Fibroblast of villous mesenchyme (primary cell): ENCODE results near the gene FSIP2. TPM values are rescaled to one million over a fixed set of nuclear protein-coding genes. Genes with fewer than 3 reads are reported as not detected.

Experiments used
- DNase-seq: peaks from one replicate; pipeline ENCODE4 v3.0.0-alpha.2; 2010; ENCODE audit warnings: low read depth
- H3K4me3 ChIP-seq: 2 replicates; pipeline ENCODE4 v1.5.1; 2011; ENCODE audit warnings: low read depth, mild to moderate bottlenecking, low read length
- CTCF ChIP-seq: IDR thresholded peaks from 2 replicates; pipeline ENCODE4 v1.5.1; 2012; ENCODE audit warnings: low read depth, mild to moderate bottlenecking, low read length; ENCODE audit not compliant: insufficient read depth
- total RNA-seq: library from RNA; depleted of rRNA; stranded (reverse); fragments of >200 nt; gene quantifications from 2 replicates; pipeline ENCODE4 v1.2.3, GENCODE V29; 2012

FSIP2 gene
- under 0.01 and 0.86 TPM in 2 replicates for total RNA-seq

GRCh38 chr2:185738679-185739472 is at the start of gene FSIP2:
FSIP2 (plus strand) TSS chr2:185738804; CDS start chr2:185738895, 91 bp downstream.
- peak; percentile 61 for DNase-seq
- peak; percentile 82 for TF ChIP-seq CTCF
- H3K4me3 ChIP-seq: peak within 1 kb of the TSS; percentile 56

GRCh38 chr2:185689906-185690539 is 48.6 kb upstream of the FSIP2 start:
- no peak overlapping the region for H3K4me3 ChIP-seq
- DNase-seq: no peak
- TF ChIP-seq CTCF: no peak

- DNase-seq: no peak
- TF ChIP-seq CTCF: no peak
- H3K4me3 ChIP-seq: no peak overlapping the region
Observed at GRCh38 chr2:185695711-185696235, 42.8 kb upstream of the FSIP2 start.

- DNase-seq: no peak
- no peak for TF ChIP-seq CTCF
- no peak overlapping the region for H3K4me3 ChIP-seq
Observed at GRCh38 chr2:185700883-185701282, 37.7 kb upstream of the FSIP2 start.

- no peak for DNase-seq
- H3K4me3 ChIP-seq: no peak overlapping the region
- no peak for TF ChIP-seq CTCF
Observed at GRCh38 chr2:185734658-185735057, 3.9 kb upstream of the FSIP2 start.

GRCh38 chr2:185736210-185736609 is 2.4 kb upstream of the FSIP2 start:
- TF ChIP-seq CTCF: no peak
- no peak for DNase-seq
- no peak overlapping the region for H3K4me3 ChIP-seq
